ENCODE data around the gene UBA6. TPM values are rescaled to one million over a fixed set of nuclear protein-coding genes. Genes with fewer than 3 reads are reported as not detected.

UBA6 gene
- total and polyA plus RNA-seq, 9 of the 15 experiments (the other 6 are each of a cell fraction or from before 2014, with no cell fraction given): 22.9 to 139 (median 94.6) TPM

- peak overlapping the region; percentile 68 for H3K4me2 ChIP-seq (ENCODE audit: insufficient read depth, low read length)
- 42% methylated on average over 8 of the region's 9 CpGs for WGBS (ENCODE audit: insufficient coverage, low coverage, missing lambda C conversion rate)
- DNase-seq (ENCODE audit: extremely low read depth in 1 of 4, low spot score in 3 of 4): peak in 2 of 4 experiments; percentile 55 to 91
- CTCF ChIA-PET (ENCODE audit: low intra/inter-chr PET ratio): no interaction called here
- H3K9me3 ChIP-seq (replicated peaks; ENCODE audit: control insufficient read depth, insufficient read depth, low read depth, low read length): peaks cover 2% of the 10 kb centered on the region
- peaks cover 36% of the 10 kb centered on the region for H3K79me2 ChIP-seq (ENCODE audit: control insufficient read depth, insufficient read depth, low read length)
- H3K9ac ChIP-seq (ENCODE audit: insufficient read depth in 1 of 2, low read depth in 2 of 2, low read length in 2 of 2): peak overlapping the region; percentile 12 to 88; a peak in 3 of 4 replicates
- in situ Hi-C loops (cut with MboI): no loop called here
- BruUV-seq (replicated peaks): no TSS peak
- peak; percentile 86 for ATAC-seq
- H3K9me1 ChIP-seq (ENCODE audit: control insufficient read depth, insufficient read depth, low read length): no peaks in the 10 kb centered on the region
- H3K27ac ChIP-seq (ENCODE audit: extremely low read depth, low read depth, low read length): peak overlapping the region; percentile 99
- H3K4me1 ChIP-seq (replicated peaks in 1 of 2; ENCODE audit: control insufficient read depth in 2 of 2, insufficient read depth in 2 of 2, low read length in 2 of 2): peaks cover 19 to 52% of the 10 kb centered on the region in 2 experiments
- peaks cover 27% of the 10 kb centered on the region for H3K36me3 ChIP-seq (ENCODE audit: control insufficient read depth, insufficient read depth, low read length)
- H3K4me3 ChIP-seq: peak overlapping the region; percentile 28; the same call in 1 of the 2 replicates
- intact Hi-C loops (cut with micrococcal nuclease): loop anchor here (1.0 to 10.0 kb wide), 3 partner anchors 21 to 193 kb away; partner anchors contain the start of genes CENPC and UBA6
- H3K27me3 ChIP-seq (ENCODE audit: control insufficient read depth in 2 of 2, insufficient read depth in 2 of 2, low read length in 2 of 2): no peaks in the 10 kb centered on the region
- FAIRE-seq: peak; percentile 99
- no peaks in the 10 kb centered on the region for H4K20me1 ChIP-seq (replicated peaks; ENCODE audit: control insufficient read depth, insufficient read depth, low read length)
- H2AFZ ChIP-seq (ENCODE audit: low read depth, low read length): peak overlapping the region; percentile 61
- POLR2A ChIA-PET: interaction anchor here (0.8 to 2.1 kb wide), 5 partner anchors 8 to 23 kb away, joined by 3 to 9 read pairs (median 6); no protein-coding TSS in a partner anchor
- no peak for TF ChIP-seq RBM17 (IDR thresholded peaks at IDR 0.05; ENCODE audit: borderline replicate concordance, low read depth, low read length)
- peak; percentile 99 for TF ChIP-seq TSC22D4 (tag; IDR thresholded peaks at IDR 0.05)
- no peak; the same call in 1 of the 2 replicates for TF ChIP-seq MYC (IDR thresholded peaks at IDR 0.05; ENCODE audit: low read depth, low read length)
- peak; percentile 100 for TF ChIP-seq MYC (CRISPR knock-in tag; IDR thresholded peaks at IDR 0.05; ENCODE audit: borderline replicate concordance, low read depth)
- peak; percentile 66 for TF ChIP-seq SMARCA4 (IDR thresholded peaks at IDR 0.05)
- TF ChIP-seq RBM39 (optimal IDR thresholded peaks at IDR 0.05; ENCODE audit: low read depth, low read length): no peak
- TF ChIP-seq, protein P1, sequence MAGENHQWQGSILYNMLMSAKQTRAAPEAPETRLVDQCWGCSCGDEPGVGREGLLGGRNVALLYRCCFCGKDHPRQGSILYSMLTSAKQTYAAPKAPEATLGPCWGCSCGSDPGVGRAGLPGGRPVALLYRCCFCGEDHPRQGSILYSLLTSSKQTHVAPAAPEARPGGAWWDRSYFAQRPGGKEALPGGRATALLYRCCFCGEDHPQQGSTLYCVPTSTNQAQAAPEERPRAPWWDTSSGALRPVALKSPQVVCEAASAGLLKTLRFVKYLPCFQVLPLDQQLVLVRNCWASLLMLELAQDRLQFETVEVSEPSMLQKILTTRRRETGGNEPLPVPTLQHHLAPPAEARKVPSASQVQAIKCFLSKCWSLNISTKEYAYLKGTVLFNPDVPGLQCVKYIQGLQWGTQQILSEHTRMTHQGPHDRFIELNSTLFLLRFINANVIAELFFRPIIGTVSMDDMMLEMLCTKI (IDR thresholded peaks at IDR 0.05; ENCODE audit: partially characterized antibody): no peak
- TF ChIP-seq TEAD2 (tag; IDR thresholded peaks at IDR 0.05): peak; percentile 100
- TF ChIP-seq NR1H2 (CRISPR knock-in tag; IDR thresholded peaks at IDR 0.05): no peak
- no peak for TF ChIP-seq PHF20 (IDR thresholded peaks at IDR 0.05; ENCODE audit: partially characterized antibody)
- no peak for TF ChIP-seq RBM34 (IDR thresholded peaks at IDR 0.05; ENCODE audit: borderline replicate concordance, insufficient read depth, low read length)
- peak; percentile 100 for TF ChIP-seq ZNF830 (CRISPR knock-in tag; IDR thresholded peaks at IDR 0.05)
- TF ChIP-seq THAP7 (CRISPR knock-in tag; IDR thresholded peaks at IDR 0.05): peak; percentile 94
- TF ChIP-seq PTBP1 (IDR thresholded peaks at IDR 0.05; ENCODE audit: low read depth, low read length): peak; percentile 53; the same call in 1 of the 2 replicates
- TF ChIP-seq ZNF778 (CRISPR knock-in tag; IDR thresholded peaks at IDR 0.05): 0 out of 2 replicates have a peak, but pooled peaks have one; percentile 88
- TF ChIP-seq BRF2 (IDR thresholded peaks at IDR 0.05; ENCODE audit: borderline replicate concordance, insufficient read depth, insufficient read length): no peak
- TF ChIP-seq GTF2A2 (tag; IDR thresholded peaks at IDR 0.05): peak; percentile 100
These were observed 21.0 kb upstream of the UBA6 start for GRCh38 chr4:67721770-67722597.

All from K562 (cell line).